NCI-H1105 (cell line): ENCODE measurements around the gene GSPT2.
A peak's percentile ranks its signal among the peaks of the same experiment; 100 is the strongest.
"Not testable (repeated sequence)": the region's sequence is repeated elsewhere in the genome, so short reads cannot be mapped to it uniquely, and the experiment has no call there.

Source experiments
- DNase-seq: peaks from one replicate; lab custom pipeline; 2025; lab: John Stamatoyannopoulos, UW

GSPT2 gene

GRCh38 chrX:51743179-51743957, at the start of gene GSPT2:
GSPT2 (plus strand) TSS chrX:51743442; CDS start chrX:51743627, 185 bp downstream.
- DNase-seq, result peak; percentile 36

DNA sequence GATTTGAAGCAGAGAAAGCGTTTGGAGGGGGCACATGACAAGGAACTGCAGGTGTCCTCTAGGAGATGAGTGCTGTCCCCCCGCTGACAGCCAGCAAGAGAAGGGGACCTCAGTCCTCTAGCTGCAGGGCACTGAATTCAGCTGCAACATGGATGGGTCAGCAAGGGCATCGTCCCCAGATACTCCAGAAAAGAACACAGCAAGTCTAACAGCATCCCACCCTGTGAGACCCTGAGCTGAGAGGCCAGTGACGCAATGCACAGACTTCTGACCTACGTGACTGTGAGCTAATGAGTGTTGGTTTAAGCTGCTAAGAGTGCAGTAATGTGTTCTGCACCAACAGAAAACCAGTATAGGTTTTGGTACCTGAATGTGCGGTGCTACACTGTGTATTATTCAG, 49.0 kb upstream of the GSPT2 start:
- no peak for DNase-seq

DNA sequence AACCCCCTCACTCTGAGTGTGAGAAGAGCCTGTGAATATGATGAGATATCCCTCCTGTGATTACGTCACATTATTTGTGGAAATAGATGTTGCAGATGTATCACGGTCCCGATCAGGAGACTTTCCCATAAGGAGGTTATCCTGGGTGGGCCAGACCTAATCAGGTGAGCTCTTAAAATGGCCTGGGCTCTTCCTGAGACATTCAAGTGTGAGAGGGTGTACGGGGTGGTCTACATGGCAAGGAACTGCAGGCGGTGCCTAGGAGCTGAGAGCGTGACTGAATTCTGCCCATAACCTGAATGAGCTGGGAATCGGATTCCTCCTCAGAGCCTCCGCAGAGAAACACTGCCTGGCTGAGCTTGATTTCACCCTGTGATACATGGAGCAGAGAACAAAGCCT, 45.8 kb upstream of the GSPT2 start:
- DNase-seq, result no peak

DNA sequence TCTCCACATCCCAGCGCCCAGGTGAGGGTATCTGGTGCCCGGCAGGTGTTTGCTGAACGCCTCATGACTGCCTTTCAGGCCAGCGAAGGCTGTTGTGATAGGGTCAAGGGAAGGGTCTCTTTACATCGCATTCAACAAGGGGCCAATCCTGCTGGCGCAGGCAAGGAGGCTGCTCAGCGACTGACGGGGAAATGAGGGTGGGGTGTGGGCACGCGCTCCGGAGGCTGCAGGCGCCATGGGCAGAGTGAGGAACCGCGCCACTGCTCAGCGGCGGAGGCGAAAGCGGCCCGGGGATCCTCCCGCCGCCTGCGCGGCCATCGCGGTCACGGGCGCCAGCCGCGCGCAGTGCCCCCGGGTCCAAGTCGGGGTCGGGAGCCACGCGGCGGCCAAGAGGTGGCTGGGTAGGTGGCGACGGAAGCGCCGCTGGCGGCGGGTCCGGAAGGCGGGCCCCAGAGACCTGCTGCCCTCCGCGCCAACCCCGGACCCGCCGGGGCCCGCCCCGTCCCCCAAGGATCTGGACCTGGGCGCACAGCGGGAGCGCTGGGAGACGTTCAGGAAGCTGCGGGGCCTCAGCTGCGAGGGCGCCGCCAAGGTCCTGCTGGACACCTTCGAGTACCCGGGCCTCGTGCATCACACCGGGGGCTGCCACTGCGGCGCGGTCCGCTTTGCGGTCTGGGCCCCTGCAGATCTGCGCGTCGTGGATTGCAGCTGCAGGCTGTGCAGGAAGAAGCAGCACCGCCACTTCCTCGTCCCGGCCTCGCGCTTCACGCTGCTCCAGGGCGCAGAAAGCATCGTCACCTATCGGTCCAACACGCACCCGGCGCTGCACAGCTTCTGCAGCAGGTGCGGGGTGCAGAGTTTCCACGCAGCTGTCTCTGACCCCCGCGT, 32.7 kb upstream of the GSPT2 start, which contains the start of gene CENPVL1:
Gene CENPVL1 (plus strand): TSS at position 236 of the 888 bp plus-strand sequence. CDS start 0 bp downstream, at position 236.
- DNase-seq, result not testable (repeated sequence)

- not testable (repeated sequence) for DNase-seq
Observed at GRCh38 chrX:51712943-51713647, 30.1 kb upstream of the GSPT2 start.

DNA sequence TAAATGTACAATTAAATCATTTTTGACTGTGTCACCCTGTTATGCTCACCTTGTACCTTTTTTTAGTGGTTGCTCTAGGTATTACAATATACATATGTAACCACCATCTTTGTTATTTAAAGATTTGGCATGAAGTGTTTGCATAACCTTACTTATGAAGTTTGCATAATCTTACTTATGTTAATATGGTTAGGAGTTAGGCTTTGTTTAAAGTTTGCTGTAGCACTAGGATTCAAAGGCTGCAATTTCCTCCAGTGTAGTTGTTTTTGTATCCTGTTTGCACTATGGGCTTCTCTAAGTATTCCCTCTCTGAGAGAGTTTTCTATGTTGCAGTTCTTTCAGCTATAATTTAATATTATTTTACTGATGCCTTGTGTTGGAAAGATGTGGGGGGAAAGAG, 15.0 kb upstream of the GSPT2 start:
- DNase-seq, result no peak

GRCh38 chrX:51737091-51737490, 6.2 kb upstream of the GSPT2 start:
- no peak for DNase-seq

- DNase-seq, result no peak
Observed at GRCh38 chrX:51742586-51742985, 656 bp upstream of the GSPT2 start.

- no peak for DNase-seq
Observed at GRCh38 chrX:51747671-51748070, 4.4 kb downstream of the GSPT2 start.

- peak; percentile 24 for DNase-seq
Observed at GRCh38 chrX:51759055-51759839, 16.0 kb downstream of the GSPT2 start.

DNA sequence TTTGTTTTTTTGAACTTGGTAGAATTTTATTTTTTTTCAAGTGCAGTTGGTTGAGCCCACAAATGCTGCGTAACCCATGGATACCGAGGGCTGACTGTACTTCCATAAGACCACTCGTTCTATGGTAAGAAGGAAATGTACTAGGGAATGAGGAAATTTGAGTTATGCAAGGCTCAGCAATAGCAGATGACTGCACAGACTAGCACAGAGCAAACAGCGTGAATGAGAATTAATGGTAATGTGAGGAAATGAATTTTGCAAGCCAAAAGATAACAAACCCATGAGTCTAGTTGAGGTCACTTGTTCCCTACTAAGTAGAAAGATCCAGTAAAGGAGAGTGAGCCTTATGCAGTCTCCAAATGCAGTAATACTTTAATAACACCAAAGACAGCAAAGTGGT, 17.4 kb downstream of the GSPT2 start:
- DNase-seq, result no peak

DNA sequence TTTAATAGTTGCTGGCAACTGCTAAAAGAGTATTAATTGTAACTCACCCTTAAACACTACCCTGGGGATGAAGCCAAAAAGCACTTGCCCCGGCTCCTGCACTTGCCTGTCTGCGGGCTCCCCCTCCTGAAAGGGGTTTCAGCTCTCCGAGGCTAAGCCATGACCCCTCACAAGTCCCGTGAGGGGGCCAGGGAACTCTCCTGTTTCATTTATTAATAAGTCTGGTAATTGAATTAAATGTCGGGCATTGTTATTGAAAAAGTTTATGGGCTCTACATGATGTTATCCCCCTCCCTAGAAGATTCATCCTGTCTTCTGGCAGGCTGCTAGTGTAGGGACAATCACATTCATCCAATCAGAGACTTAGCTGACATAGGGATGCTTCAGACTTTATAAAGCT, 23.3 kb downstream of the GSPT2 start:
- no peak for DNase-seq

DNA sequence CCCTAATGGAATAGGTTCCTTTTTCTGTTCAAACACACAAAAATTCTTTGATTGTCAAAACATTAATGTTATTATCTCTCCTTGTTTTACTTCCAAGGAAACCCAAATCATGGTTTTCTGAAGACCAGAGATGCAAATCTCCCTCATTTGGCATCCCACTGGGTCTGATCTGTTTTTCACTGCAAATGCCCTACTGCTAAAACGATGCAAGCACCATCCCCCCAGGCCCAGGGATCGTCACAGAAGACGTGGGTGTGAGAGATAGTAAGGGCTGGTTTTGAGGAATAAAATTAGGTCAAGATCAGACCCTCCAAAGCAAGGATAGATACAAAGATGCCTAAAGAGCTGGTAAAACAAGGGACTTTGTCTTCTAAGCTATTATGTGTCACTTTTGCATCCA, 33.6 kb downstream of the GSPT2 start:
- no peak for DNase-seq

GRCh38 chrX:51779306-51779705, 36.1 kb downstream of the GSPT2 start:
- no peak for DNase-seq

GRCh38 chrX:51795136-51795535, 51.9 kb downstream of the GSPT2 start:
- DNase-seq, result no peak
